ENCODE measurements around the gene SBNO2. TPM values are rescaled to one million over a fixed set of nuclear protein-coding genes. Genes with fewer than 3 reads are reported as not detected.

SBNO2 gene
- polyA plus RNA-seq, 1 experiment = 9.9 TPM

DNA sequence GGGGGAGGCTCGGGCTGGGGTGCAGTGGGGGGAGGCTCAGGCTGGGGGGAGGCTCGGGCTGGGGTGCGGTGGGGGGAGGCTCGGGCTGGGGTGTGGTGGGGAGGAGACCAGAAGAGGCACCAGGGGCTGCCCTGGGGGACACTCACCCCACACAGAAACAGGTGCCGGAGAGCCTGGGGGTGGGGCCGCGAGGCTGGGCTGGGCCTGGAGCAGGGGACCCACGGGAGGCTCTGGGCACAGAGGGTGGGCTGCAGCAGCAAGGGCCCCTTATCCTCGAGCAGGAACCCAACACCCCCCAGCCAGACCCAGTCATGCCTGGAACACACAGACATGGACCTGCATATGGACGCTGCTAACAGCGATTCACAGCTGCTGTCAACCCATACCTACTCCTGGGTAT, 35.9 kb downstream of the SBNO2 start:
- H3K4me3 ChIP-seq (ENCODE audit: low read depth, low read length) = no peak overlapping the region
- no peak overlapping the region for H3K27ac ChIP-seq (ENCODE audit: low read depth, low read length)
- CTCF ChIA-PET = no interaction called here
- DNase-seq (ENCODE audit: low read depth, low spot score) = no peak
- no peaks in the 10 kb centered on the region for H3K27me3 ChIP-seq (ENCODE audit: control insufficient read depth, insufficient read depth, low read length)
- TF ChIP-seq CTCF (IDR thresholded peaks at IDR 0.05; ENCODE audit: low read depth, low read length) = no peak
- peaks cover 14% of the 10 kb centered on the region; the same call in 1 of the 2 replicates for H3K9me3 ChIP-seq (ENCODE audit: control insufficient read depth, insufficient read depth, low read length)
- POLR2A ChIA-PET = no interaction called here

- no peak for TF ChIP-seq CTCF (IDR thresholded peaks at IDR 0.05; ENCODE audit: low read depth, low read length)
- ChIA-PET CTCF (interaction anchor here (0.6 kb wide), 1 partner anchor 23 kb away, joined by 3 read pairs; no protein-coding TSS in a partner anchor), POLR2A (no interaction called here)
- peaks cover 15% of the 10 kb centered on the region; the same call in 1 of the 2 replicates for H3K9me3 ChIP-seq (ENCODE audit: control insufficient read depth, insufficient read depth, low read length)
- H3K27ac ChIP-seq (ENCODE audit: low read depth, low read length) = no peak overlapping the region
- DNase-seq (ENCODE audit: low read depth, low spot score) = no peak
- H3K4me3 ChIP-seq (ENCODE audit: low read depth, low read length) = no peak overlapping the region
- H3K27me3 ChIP-seq (ENCODE audit: control insufficient read depth, insufficient read depth, low read length) = no peaks in the 10 kb centered on the region
Measured at GRCh38 chr19:1136621-1137317, 37.3 kb downstream of the SBNO2 start.

DNA sequence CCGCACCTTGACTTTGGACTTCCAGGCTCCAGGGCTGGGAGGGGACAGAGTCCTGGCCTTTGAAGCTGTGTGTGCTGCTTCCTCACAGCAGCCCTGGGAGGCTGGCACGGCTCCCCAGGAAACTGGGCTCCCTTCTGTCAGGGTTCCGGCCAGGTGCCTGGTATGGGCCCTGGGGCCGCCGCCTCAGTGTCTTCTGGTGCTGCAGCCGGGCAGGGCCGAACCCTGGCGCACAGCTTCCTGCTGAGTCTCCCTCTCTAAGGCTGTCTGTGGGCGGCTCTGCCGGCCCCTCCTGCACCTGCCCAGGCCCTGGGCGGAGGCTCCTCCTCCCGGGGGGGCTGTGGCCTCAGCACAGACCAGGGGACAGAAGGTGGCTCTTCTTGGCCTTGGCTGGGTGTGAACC, 37.9 kb downstream of the SBNO2 start:
- ChIA-PET CTCF (interaction anchor here (0.6 kb wide), 1 partner anchor 23 kb away, joined by 3 read pairs; no protein-coding TSS in a partner anchor), POLR2A (no interaction called here)
- no peak overlapping the region for H3K4me3 ChIP-seq (ENCODE audit: low read depth, low read length)
- TF ChIP-seq CTCF (IDR thresholded peaks at IDR 0.05; ENCODE audit: low read depth, low read length) = no peak
- H3K27ac ChIP-seq (ENCODE audit: low read depth, low read length) = no peak overlapping the region
- no peak for DNase-seq (ENCODE audit: low read depth, low spot score)
- H3K9me3 ChIP-seq (ENCODE audit: control insufficient read depth, insufficient read depth, low read length) = peaks cover 11% of the 10 kb centered on the region; the same call in 1 of the 2 replicates
- H3K27me3 ChIP-seq (ENCODE audit: control insufficient read depth, insufficient read depth, low read length) = no peaks in the 10 kb centered on the region

DNA sequence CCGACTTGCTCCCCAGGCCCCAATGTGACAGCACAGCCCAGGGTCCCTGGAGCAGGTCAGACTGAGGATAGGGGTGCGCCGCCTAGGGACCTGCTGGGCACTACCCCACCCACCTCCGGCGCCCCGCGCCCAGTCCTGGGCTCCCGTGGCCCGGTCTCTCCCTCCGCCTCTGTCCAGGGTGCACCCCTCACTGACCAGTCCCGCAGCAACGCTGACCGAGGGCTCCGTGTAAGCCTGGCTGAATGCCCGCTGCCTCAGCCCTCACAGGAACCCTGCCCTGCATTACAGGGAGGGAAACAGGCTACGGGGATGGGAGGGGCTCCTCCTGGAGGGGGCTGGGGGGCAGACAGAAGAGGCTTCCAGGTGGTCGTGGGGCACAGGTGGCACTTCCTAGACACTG, 38.6 kb downstream of the SBNO2 start:
- Histone ChIP-seq H3K27me3 (ENCODE audit: control insufficient read depth, insufficient read depth, low read length) (no peaks in the 10 kb centered on the region), H3K9me3 (ENCODE audit: control insufficient read depth, insufficient read depth, low read length) (peaks cover 8% of the 10 kb centered on the region; the same call in 1 of the 2 replicates), H3K27ac (ENCODE audit: low read depth, low read length) (no peak overlapping the region), H3K4me3 (ENCODE audit: low read depth, low read length) (no peak overlapping the region)
- ChIA-PET POLR2A (interaction anchor here (1.9 kb wide), 1 partner anchor 20 kb away, joined by 7 read pairs; no protein-coding TSS in a partner anchor), CTCF (interaction anchor here (0.7 kb wide), 1 partner anchor 59 kb away, joined by 4 read pairs; no protein-coding TSS in a partner anchor)
- TF ChIP-seq CTCF (IDR thresholded peaks at IDR 0.05; ENCODE audit: low read depth, low read length) = no peak
- no peak for DNase-seq (ENCODE audit: low read depth, low spot score)

DNA sequence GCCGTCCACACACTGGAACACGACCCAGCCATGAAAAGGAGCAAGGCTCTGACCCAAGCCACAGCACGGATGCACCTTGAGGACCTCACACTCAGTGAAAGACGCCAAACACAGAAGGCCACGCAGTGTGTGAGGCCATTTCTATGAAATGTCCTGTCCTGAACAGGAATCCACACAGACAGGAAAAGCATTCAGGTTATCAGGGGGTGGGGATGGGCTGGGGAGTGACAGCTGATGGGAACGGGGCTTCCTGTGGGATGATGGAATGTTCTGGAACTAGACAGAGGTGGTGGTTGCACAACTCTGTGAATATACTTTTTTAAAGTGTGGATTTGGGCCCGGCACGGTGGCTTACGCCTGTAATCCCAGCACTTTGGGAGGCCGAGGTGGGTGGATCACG, 39.6 kb downstream of the SBNO2 start:
- Histone ChIP-seq H3K9me3 (ENCODE audit: control insufficient read depth, insufficient read depth, low read length) (peaks cover 8% of the 10 kb centered on the region; the same call in 1 of the 2 replicates), H3K27me3 (ENCODE audit: control insufficient read depth, insufficient read depth, low read length) (no peaks in the 10 kb centered on the region), H3K4me3 (ENCODE audit: low read depth, low read length) (no peak overlapping the region), H3K27ac (ENCODE audit: low read depth, low read length) (peak overlapping the region; percentile 31)
- no peak for TF ChIP-seq CTCF (IDR thresholded peaks at IDR 0.05; ENCODE audit: low read depth, low read length)
- ChIA-PET POLR2A (interaction anchor here (1.1 to 1.9 kb wide), 3 partner anchors 21 to 134 kb away, joined by 4 to 7 read pairs (median 6); partner anchors contain the start of gene CIRBP), CTCF (interaction anchor here (0.6 to 1.5 kb wide), 2 partner anchors 21 to 181 kb away, joined by 4 to 6 read pairs; no protein-coding TSS in a partner anchor)
- DNase-seq (ENCODE audit: low read depth, low spot score) = no peak
